Heart right ventricle (tissue), 16 donors: ENCODE data around the gene DBI. TPM values are rescaled to one million over a fixed set of nuclear protein-coding genes. Genes with fewer than 3 reads are reported as not detected.

Source experiments
- ATAC-seq, 8 donors: fragments of 200-7000 bp; cut with Tn5 transposase; one replicate each; pipeline ENCODE4 v1.9.1; 2020; ENCODE audit warnings: mild to moderate bottlenecking in 8 of 8, moderate library complexity in 8 of 8, moderate number of reproducible peaks in 1 of 8
- DNase-seq, 2 donors: peaks; one replicate each; pipeline ENCODE4 v3.0.0-alpha.2; 2020
- H3K27ac ChIP-seq, 10 donors: fragments of 200-600 bp; sonication (generic) in 2 of 10; one replicate each; pipeline versions ENCODE4 v1.5.0 to v1.8.0; 2020 to 2022; ENCODE audit warnings: mild to moderate bottlenecking in 3 of 10
- H3K27me3 ChIP-seq, 7 donors: fragments of 200-600 bp; one replicate each; pipeline ENCODE4 v1.8.0; 2021 to 2022; ENCODE audit warnings: mild to moderate bottlenecking in 2 of 7
- H3K36me3 ChIP-seq, 9 donors: fragments of 200-600 bp; sonication (generic) in 1 of 9; one replicate each; pipeline versions ENCODE4 v1.5.0 to v1.8.0; 2020 to 2022; ENCODE audit warnings: mild to moderate bottlenecking in 2 of 9
- H3K4me1 ChIP-seq, 9 donors: fragments of 200-600 bp; sonication (generic) in 1 of 9; one replicate each; pipeline versions ENCODE4 v1.5.0 to v1.8.0; 2020 to 2022; ENCODE audit warnings: mild to moderate bottlenecking in 4 of 9
- H3K4me3 ChIP-seq, 10 donors: fragments of 200-600 bp; sonication (generic) in 2 of 10; one replicate each; pipeline versions ENCODE4 v1.5.0 to v1.8.0; 2020 to 2022; ENCODE audit warnings: mild to moderate bottlenecking in 7 of 10, moderate library complexity in 2 of 10
- H3K9me3 ChIP-seq, 11 donors: fragments of 200-600 bp in 10 of 11; sonication (generic) in 2 of 11; one replicate each; pipeline versions ENCODE4 v1.5.0 to v1.8.0; 2013 to 2022; ENCODE audit warnings: mild to moderate bottlenecking in 2 of 11, control low read depth in 1 of 11, moderate library complexity in 1 of 11
- WGBS, 2 donors: extraction: QIAGEN DNeasy Blood & Tissue Kit; methylation state at CpG; one replicate each; pipeline ENCODE4 v1.1.7; 2013; ENCODE audit warnings: inconsistent platforms in 1 of 2; 5-methylcytosine and 5-hydroxymethylcytosine counted together
- intact Hi-C, 10 donors: fragments of 100-400 bp; cut with DNase I; formaldehyde crosslinking; loops; one replicate each; pipeline versions ENCODE4 v1.11.1 to v1.14.2; 2022
- long read RNA-seq, 3 donors: library from polyadenylated mRNA; unstranded; transcript quantifications; one replicate each; pipeline ENCODE4 v2.0.0, GENCODE V29; 2020 to 2021
- polyA plus RNA-seq, 2 donors: library from polyadenylated mRNA; stranded (reverse); fragments of 200-250 nt; gene quantifications; one replicate each; pipeline ENCODE4 v1.2.3, GENCODE V29; 2013
- total RNA-seq, 10 donors: library from RNA; stranded (reverse); fragmentation: NEBNext Ultra II Directional in 3 of 10; extraction: Animal tissue kit (Norgen Biotek cat#: 25700) in 3 of 10; gene quantifications; one replicate each; pipeline versions ENCODE4 v1.2.1 to v1.2.4, GENCODE V29; 2021 to 2023
- TF ChIP-seq, protein P1 (sequence below), 9 donors: fragments of 200-600 bp; sonication (generic) in 2 of 9; IDR thresholded peaks; one replicate each; pipeline versions ENCODE4 v1.5.0 to v1.8.0; 2021 to 2022; ENCODE audit warnings: antibody characterized with exemption in 9 of 9, mild to moderate bottlenecking in 5 of 9, moderate library complexity in 1 of 9
- donor health status: Arrhythmogenic right ventricular cardiomyopathy.
- donor health status: ischemic (EF 13 %, LVEDD 7.1; RV severe dilation, severe dysfunction).
- donor health status: healthy with polysubstance abuse.
- donor health status: DM: no; HTN: yes; CAD: no.
- donor health status: DM: no; HTN: no; CAD: no.
- donor health status: ischemic (EF 25% LVEDD 6.9; RV normal size, moderate dysfunction).
- donor health status: ischemic (EF 25% LVEDD 5.7; RV mildly dilated, moderate dysfunction).
- donor health status: healthy.
- donor health status: DM: yes; HTN: yes; CAD: no.
- donor health status: Ischemic cardiomyopathy.
- donor health status: ischemic (EF 35%, LVEDD 5.7; RV mildly dilated, moderate dysfunction).
- donor health status: nonischemic (EF 11% LVEDD 7.7; RV severe dilation, severe dysfunction).
- donor health status: DM: yes; HTN: yes; CAD: no.
- donor health status: PGD.
- donor health status: ischemic (EF 29% LVEDD 5.4; RV normal size, mild dysfunction).
- donor health status: nonischemic (EF 23%, LVEDD 6.1; RV moderate dilation, normal function).

Gene DBI
- total RNA-seq = 100 to 1,000 TPM; 195 to 383 (median 253) TPM
- polyA plus RNA-seq = 100 to 1,000 TPM; 473 to 502 TPM
- long read RNA-seq, donor 1, transcript DBI-202 (4 exons, 637 nt) = major isoform, 193 of 200 reads
- long read RNA-seq, donor 1, partial matches to known transcripts = 3 of 200 reads
- long read RNA-seq, donor 1, other reads (novel, unspliced or antisense) = 1 of 200 reads
- long read RNA-seq, donor 2, transcript DBI-202 (4 exons, 637 nt) = major isoform, 282 of 289 reads
- long read RNA-seq, donor 2, partial matches to known transcripts = 0 of 289 reads
- long read RNA-seq, donor 2, other reads (novel, unspliced or antisense) = 4 of 289 reads
- long read RNA-seq, donor 3, transcript DBI-202 (4 exons, 637 nt) = major isoform, 28 of 30 reads
- long read RNA-seq, donor 3, partial matches to known transcripts = 0 of 30 reads
- long read RNA-seq, donor 3, other reads (novel, unspliced or antisense) = 0 of 30 reads

DNA sequence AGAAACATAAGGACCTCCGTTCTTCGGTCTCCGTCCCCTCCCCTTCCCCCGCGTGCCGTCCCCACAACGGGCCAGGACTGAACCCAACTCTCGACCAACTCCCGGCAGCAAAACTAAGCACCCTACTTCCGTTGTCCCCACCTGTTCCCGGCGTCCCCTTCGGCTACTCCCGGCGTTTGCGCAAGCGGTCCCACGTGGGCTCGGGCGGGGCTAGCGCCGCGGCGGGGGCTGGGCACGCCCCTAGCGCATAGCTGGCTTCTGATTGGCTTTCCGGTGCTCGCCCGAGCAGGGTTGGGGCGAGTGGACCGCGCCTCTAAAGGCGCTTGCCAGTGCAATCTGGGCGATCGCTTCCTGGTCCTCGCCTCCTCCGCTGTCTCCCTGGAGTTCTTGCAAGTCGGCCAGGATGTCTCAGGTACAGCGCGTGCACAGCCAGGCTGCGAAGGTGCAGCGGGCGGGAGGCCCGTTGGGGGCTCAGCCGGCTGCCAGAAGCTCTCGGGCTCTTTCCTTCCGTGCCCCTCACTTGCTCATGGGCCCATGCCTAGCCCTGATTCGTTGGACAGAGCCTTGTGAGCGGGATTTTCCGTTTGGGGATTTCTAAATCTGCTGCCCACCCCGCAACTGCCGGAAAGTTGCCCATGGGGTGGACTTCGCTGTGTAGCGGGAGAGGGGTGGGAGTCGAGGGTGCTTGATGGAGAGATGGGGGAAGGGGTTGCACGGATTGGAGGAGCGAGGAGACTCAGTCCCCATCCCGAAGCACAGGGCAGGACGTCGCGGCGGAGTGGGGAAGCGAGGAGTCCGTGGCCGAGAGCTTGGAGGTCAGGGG, at the start of gene DBI, which contains the start of gene C2orf76:
Gene DBI, plus strand, starts transcription at position 329 of the 823 bp plus-strand sequence. Its CDS starts 75 bp downstream, at position 404.
Gene C2orf76, minus strand, starts transcription at position 186 of the 823 bp plus-strand sequence. CDS start 26,875 bp downstream, outside the sequence.
- peak within 1 kb of the TSS; percentile 73 to 96 (median 91) for H3K27ac ChIP-seq
- peak within 1 kb of the TSS; percentile 43 to 93 (median 72) for H3K4me3 ChIP-seq
- no peaks in the 10 kb centered on the region for H3K27me3 ChIP-seq
- TF ChIP-seq, protein P1, sequence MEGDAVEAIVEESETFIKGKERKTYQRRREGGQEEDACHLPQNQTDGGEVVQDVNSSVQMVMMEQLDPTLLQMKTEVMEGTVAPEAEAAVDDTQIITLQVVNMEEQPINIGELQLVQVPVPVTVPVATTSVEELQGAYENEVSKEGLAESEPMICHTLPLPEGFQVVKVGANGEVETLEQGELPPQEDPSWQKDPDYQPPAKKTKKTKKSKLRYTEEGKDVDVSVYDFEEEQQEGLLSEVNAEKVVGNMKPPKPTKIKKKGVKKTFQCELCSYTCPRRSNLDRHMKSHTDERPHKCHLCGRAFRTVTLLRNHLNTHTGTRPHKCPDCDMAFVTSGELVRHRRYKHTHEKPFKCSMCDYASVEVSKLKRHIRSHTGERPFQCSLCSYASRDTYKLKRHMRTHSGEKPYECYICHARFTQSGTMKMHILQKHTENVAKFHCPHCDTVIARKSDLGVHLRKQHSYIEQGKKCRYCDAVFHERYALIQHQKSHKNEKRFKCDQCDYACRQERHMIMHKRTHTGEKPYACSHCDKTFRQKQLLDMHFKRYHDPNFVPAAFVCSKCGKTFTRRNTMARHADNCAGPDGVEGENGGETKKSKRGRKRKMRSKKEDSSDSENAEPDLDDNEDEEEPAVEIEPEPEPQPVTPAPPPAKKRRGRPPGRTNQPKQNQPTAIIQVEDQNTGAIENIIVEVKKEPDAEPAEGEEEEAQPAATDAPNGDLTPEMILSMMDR (IDR thresholded peaks at IDR 0.05) = no peak
- no peaks in the 10 kb centered on the region for H3K9me3 ChIP-seq
- peaks cover 9 to 70% (median 52%) of the 10 kb centered on the region in 9 donors for H3K4me1 ChIP-seq
- WGBS, 2 donors = 0 to 1% methylated on average over 65 of the region's 65 CpGs
- ATAC-seq = peak; percentile 97 to 98 (median 98)
- H3K36me3 ChIP-seq = peaks cover 0 to 40% (median 29%) of the 10 kb centered on the region in 9 donors
- peak; percentile 95 to 96 for DNase-seq
- intact Hi-C loops = loop anchor here in 5 of 10 donors (1.0 to 10.0 kb wide), 5 partner anchors 20 to 55 kb away; no protein-coding TSS in a partner anchor

DNA sequence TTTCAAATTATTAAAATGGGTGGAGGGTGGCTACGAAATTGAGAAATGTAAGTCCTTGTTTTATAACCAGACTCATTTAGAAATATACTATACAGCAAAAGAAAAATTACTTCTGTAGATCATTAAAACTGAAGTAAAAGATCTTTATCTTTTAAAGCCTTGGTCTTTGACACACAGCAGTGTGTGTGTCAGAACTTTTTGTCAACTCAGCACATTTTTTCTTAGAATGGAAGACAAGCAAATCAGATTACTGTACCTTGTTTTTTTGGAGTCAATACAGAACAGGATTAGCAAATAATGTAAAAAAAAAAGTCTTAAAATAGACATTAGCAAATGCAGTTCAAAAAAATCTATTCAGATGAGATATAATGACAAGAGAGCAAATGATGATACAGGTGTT, 49.2 kb upstream of the DBI start:
- intact Hi-C loops = loop anchor here in 5 of 10 donors (5.0 to 10.0 kb wide), 4 partner anchors 47 to 167 kb away; partner anchors contain the start of genes C2orf76 (in 3 of the 5) and DBI (in 3 of the 5)
- WGBS, 2 donors = 96 to 97% methylated on average over 1 of the region's 1 CpG

DNA sequence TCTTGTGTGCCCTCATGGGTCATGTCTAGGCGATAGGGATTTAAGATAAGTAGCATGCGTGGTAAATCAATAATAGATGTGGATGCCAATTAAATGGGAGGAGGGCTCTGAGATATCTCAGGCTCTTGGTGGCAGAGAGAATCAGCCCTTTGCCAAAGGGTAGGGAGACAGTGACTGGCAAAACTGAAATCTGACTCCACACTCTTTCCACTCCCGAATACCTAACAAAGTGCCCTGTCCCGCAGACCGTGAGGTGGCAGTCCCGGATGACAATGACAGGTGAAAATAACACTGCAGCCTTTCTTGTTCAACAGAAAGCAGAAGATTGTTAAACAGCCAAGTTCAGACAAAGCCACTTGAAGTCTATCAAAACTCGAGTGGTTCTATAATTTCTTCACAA, 47.2 kb upstream of the DBI start:
- Histone ChIP-seq H3K4me3 (no peak overlapping the region), H3K36me3 (no peaks in the 10 kb centered on the region), H3K27ac (no peak overlapping the region), H3K27me3 (no peaks in the 10 kb centered on the region), H3K4me1 (peaks cover 0 to 43% (median 21%) of the 10 kb centered on the region in 9 donors), H3K9me3 (peaks cover 0 to 9% (median 0%) of the 10 kb centered on the region in 11 donors)
- ATAC-seq (peak in 5 of 8 donors; percentile 60 to 80 (median 70)), DNase-seq (no peak)
- intact Hi-C loops = loop anchor here in 5 of 10 donors (5.0 to 10.0 kb wide), 4 partner anchors 45 to 165 kb away; partner anchors contain the start of genes C2orf76 (in 3 of the 5) and DBI (in 3 of the 5)
- TF ChIP-seq, protein P1 (IDR thresholded peaks at IDR 0.05) = peak in 1 of 9 donors; percentile 10
- 47 to 69% methylated on average over 7 of the region's 7 CpGs for WGBS, 2 donors

More for the DNA sequence above, 49.2 kb upstream of the DBI start:
- TF ChIP-seq, protein P1 (IDR thresholded peaks at IDR 0.05) = no peak
- no peak for DNase-seq
- peak overlapping the region in 2 of 10 donors; percentile 20 to 46 for H3K27ac ChIP-seq
- H3K4me1 ChIP-seq = peaks cover 0 to 44% (median 21%) of the 10 kb centered on the region in 9 donors
- H3K9me3 ChIP-seq = peaks cover 0 to 9% (median 0%) of the 10 kb centered on the region in 11 donors
- ATAC-seq = no peak
- H3K36me3 ChIP-seq = no peaks in the 10 kb centered on the region
- H3K4me3 ChIP-seq = no peak overlapping the region
- H3K27me3 ChIP-seq = no peaks in the 10 kb centered on the region
